ENCODE data around the gene NEMP2. TPM values are rescaled to one million over a fixed set of nuclear protein-coding genes. Genes with fewer than 3 reads are reported as not detected.

NEMP2 gene
- total and polyA plus RNA-seq, 4 donors = 0.85 to 11.2 (median 2.6) TPM

DNA sequence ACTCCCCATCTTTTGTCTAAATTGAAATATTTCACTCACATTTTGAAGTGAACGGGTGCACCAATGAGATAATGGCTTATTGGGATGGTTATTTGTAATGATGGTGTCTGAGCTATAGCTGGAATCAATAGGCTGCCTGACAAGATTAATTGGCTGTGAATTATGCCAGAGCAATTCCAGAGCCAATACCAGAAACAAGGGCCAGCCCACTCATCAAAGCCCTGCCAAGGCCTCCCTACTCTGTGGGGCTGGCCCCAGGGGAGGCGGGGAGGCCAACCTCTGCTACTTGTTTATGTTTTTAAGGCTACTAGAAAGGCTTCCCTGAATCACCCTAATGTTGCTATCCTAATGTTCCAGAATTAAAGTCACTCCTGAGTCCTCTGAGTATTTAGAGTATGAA lies 29.1 kb upstream of the NEMP2 start:
- H3K4me3 ChIP-seq = no peak overlapping the region
- no peak for ATAC-seq (ENCODE audit: insufficient read depth, low FRiP score)
- H3K9me3 ChIP-seq (ENCODE audit: control insufficient read depth in 4 of 4, insufficient read depth in 3 of 4, low read length in 3 of 4) = peaks cover 0 to 3% (median 0%) of the 10 kb centered on the region in 4 donors
- H3K4me1 ChIP-seq (ENCODE audit: control insufficient read depth in 5 of 5, insufficient read depth in 5 of 5, low read length in 5 of 5) = peaks cover 0 to 5% (median 0%) of the 10 kb centered on the region in 5 donors
- H3K36me3 ChIP-seq (ENCODE audit: control insufficient read depth in 4 of 4, insufficient read depth in 4 of 4, low read length in 4 of 4) = no peaks in the 10 kb centered on the region
- H3K27me3 ChIP-seq (ENCODE audit: control insufficient read depth in 3 of 3, insufficient read depth in 3 of 3, low read length in 2 of 3) = no peaks in the 10 kb centered on the region
- WGBS, 2 donors = 93 to 96% methylated on average over 2 of the region's 2 CpGs
- no peak for TF ChIP-seq CTCF (IDR thresholded peaks at IDR 0.05; ENCODE audit: control extremely low read depth, extremely low read depth)
- no peak overlapping the region for H3K9ac ChIP-seq (ENCODE audit: insufficient read depth in 1 of 2, low read length in 2 of 2)
- DNase-seq = no peak
- H3K27ac ChIP-seq (ENCODE audit: low read depth in 1 of 2, low read length in 1 of 2) = no peak overlapping the region

- Histone ChIP-seq H3K4me1 (ENCODE audit: control insufficient read depth in 5 of 5, insufficient read depth in 5 of 5, low read length in 5 of 5) (peaks cover 0 to 5% (median 0%) of the 10 kb centered on the region in 5 donors), H3K4me3 (no peak overlapping the region), H3K9me3 (ENCODE audit: control insufficient read depth in 4 of 4, insufficient read depth in 3 of 4, low read length in 3 of 4) (peaks cover 0 to 2% (median 0%) of the 10 kb centered on the region in 4 donors), H3K27me3 (ENCODE audit: control insufficient read depth in 3 of 3, insufficient read depth in 3 of 3, low read length in 2 of 3) (no peaks in the 10 kb centered on the region), H3K36me3 (ENCODE audit: control insufficient read depth in 4 of 4, insufficient read depth in 4 of 4, low read length in 4 of 4) (no peaks in the 10 kb centered on the region), H3K9ac (ENCODE audit: insufficient read depth in 1 of 2, low read length in 2 of 2) (no peak overlapping the region), H3K27ac (ENCODE audit: low read depth in 1 of 2, low read length in 1 of 2) (no peak overlapping the region)
- ATAC-seq (ENCODE audit: insufficient read depth, low FRiP score) (no peak), DNase-seq (no peak)
- TF ChIP-seq CTCF (IDR thresholded peaks at IDR 0.05; ENCODE audit: control extremely low read depth, extremely low read depth) = no peak
- 79 to 88% methylated on average over 8 of the region's 8 CpGs for WGBS, 2 donors
Observed at GRCh38 chr2:190563109-190563508, 28.6 kb upstream of the NEMP2 start.

DNA sequence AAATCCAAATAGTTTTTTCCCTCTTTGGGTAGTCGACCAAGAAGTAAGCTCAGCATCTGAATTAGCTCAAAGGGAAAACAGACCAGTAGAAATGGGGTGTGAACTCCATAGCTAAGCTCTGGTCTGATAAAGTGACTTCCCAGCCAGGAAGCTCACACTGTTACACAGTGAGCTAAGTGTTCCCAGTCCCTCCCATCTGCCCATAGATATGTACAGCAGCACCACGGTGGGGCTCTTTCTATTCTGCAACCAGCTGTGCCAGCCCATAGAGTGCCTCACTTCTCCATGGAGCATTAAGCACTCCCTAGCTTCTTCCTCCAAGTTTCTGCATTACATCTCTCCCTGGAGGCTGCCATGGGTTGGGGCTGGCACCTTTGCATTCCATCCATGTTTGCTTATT lies 27.6 kb upstream of the NEMP2 start:
- ATAC-seq (ENCODE audit: insufficient read depth, low FRiP score) (no peak), DNase-seq (no peak)
- H3K9ac ChIP-seq (ENCODE audit: insufficient read depth in 1 of 2, low read length in 2 of 2) = no peak overlapping the region
- 48 to 56% methylated on average over 2 of the region's 2 CpGs for WGBS, 2 donors
- H3K36me3 ChIP-seq (ENCODE audit: control insufficient read depth in 4 of 4, insufficient read depth in 4 of 4, low read length in 4 of 4) = no peaks in the 10 kb centered on the region
- peaks cover 0 to 5% (median 0%) of the 10 kb centered on the region in 5 donors for H3K4me1 ChIP-seq (ENCODE audit: control insufficient read depth in 5 of 5, insufficient read depth in 5 of 5, low read length in 5 of 5)
- no peak for TF ChIP-seq CTCF (IDR thresholded peaks at IDR 0.05; ENCODE audit: control extremely low read depth, extremely low read depth)
- H3K27ac ChIP-seq (ENCODE audit: low read depth in 1 of 2, low read length in 1 of 2) = no peak overlapping the region
- H3K9me3 ChIP-seq (ENCODE audit: control insufficient read depth in 4 of 4, insufficient read depth in 3 of 4, low read length in 3 of 4) = no peaks in the 10 kb centered on the region
- H3K4me3 ChIP-seq = no peak overlapping the region
- H3K27me3 ChIP-seq (ENCODE audit: control insufficient read depth in 3 of 3, insufficient read depth in 3 of 3, low read length in 2 of 3) = no peaks in the 10 kb centered on the region

- Histone ChIP-seq H3K9me3 (ENCODE audit: control insufficient read depth in 4 of 4, insufficient read depth in 3 of 4, low read length in 3 of 4) (no peaks in the 10 kb centered on the region), H3K27me3 (ENCODE audit: control insufficient read depth in 3 of 3, insufficient read depth in 3 of 3, low read length in 2 of 3) (no peaks in the 10 kb centered on the region), H3K36me3 (ENCODE audit: control insufficient read depth in 4 of 4, insufficient read depth in 4 of 4, low read length in 4 of 4) (no peaks in the 10 kb centered on the region), H3K27ac (ENCODE audit: low read depth in 1 of 2, low read length in 1 of 2) (no peak overlapping the region), H3K4me1 (ENCODE audit: control insufficient read depth in 5 of 5, insufficient read depth in 5 of 5, low read length in 5 of 5) (peaks cover 0 to 5% (median 0%) of the 10 kb centered on the region in 5 donors), H3K9ac (ENCODE audit: insufficient read depth in 1 of 2, low read length in 2 of 2) (no peak overlapping the region), H3K4me3 (no peak overlapping the region)
- DNase-seq (no peak), ATAC-seq (ENCODE audit: insufficient read depth, low FRiP score) (no peak)
- 84 to 93% methylated on average over 3 of the region's 3 CpGs for WGBS, 2 donors
- no peak for TF ChIP-seq CTCF (IDR thresholded peaks at IDR 0.05; ENCODE audit: control extremely low read depth, extremely low read depth)
Observed at GRCh38 chr2:190561094-190561493, 26.6 kb upstream of the NEMP2 start.
